Liver (tissue), 9 donors: ENCODE results near the gene TMEM100. TPM values are rescaled to one million over a fixed set of nuclear protein-coding genes. Genes with fewer than 3 reads are reported as not detected.

Experiments
- DNase-seq: peaks from one replicate; pipeline ENCODE4 v3.0.0-alpha.2; 2017; ENCODE audit warnings: low spot score
- H3K27ac ChIP-seq, 2 donors: one replicate each; pipeline ENCODE4 v1.7.0; 2013; ENCODE audit warnings: inconsistent platforms in 2 of 2, low read length in 2 of 2, control low read depth in 1 of 2, low read depth in 1 of 2, mild to moderate bottlenecking in 1 of 2
- H3K27me3 ChIP-seq, 4 donors: one replicate each; pipeline versions ENCODE4 v1.6.1 to v1.7.0; 2013; ENCODE audit warnings: low read length in 3 of 4, inconsistent platforms in 1 of 4, mild to moderate bottlenecking in 1 of 4, moderate library complexity in 1 of 4; ENCODE audit not compliant: control insufficient read depth in 4 of 4, insufficient read depth in 4 of 4
- H3K36me3 ChIP-seq, 4 donors: one replicate each; pipeline versions ENCODE4 v1.6.1 to v1.7.0; 2013; ENCODE audit warnings: low read length in 3 of 4, mild to moderate bottlenecking in 3 of 4, low read depth in 1 of 4, moderate library complexity in 1 of 4; ENCODE audit not compliant: control insufficient read depth in 4 of 4, insufficient read depth in 3 of 4
- H3K4me1 ChIP-seq, 4 donors: one replicate each; pipeline versions ENCODE4 v1.6.1 to v1.7.0; 2013; ENCODE audit warnings: low read length in 3 of 4, mild to moderate bottlenecking in 3 of 4, moderate library complexity in 1 of 4; ENCODE audit not compliant: control insufficient read depth in 4 of 4, insufficient read depth in 4 of 4
- H3K4me3 ChIP-seq, 3 donors: one replicate each; pipeline versions ENCODE4 v1.6.1 to v1.7.0; 2013; ENCODE audit warnings: low read length in 3 of 3, control low read depth in 1 of 3, low read depth in 1 of 3, mild to moderate bottlenecking in 1 of 3
- H3K9ac ChIP-seq, 2 donors: one replicate each; pipeline ENCODE4 v1.7.0; 2013; ENCODE audit warnings: low read length in 2 of 2, mild to moderate bottlenecking in 2 of 2, moderate library complexity in 2 of 2, control low read depth in 1 of 2, low read depth in 1 of 2
- H3K9me3 ChIP-seq, 4 donors: one replicate each; pipeline versions ENCODE4 v1.6.1 to v1.7.0; 2013; ENCODE audit warnings: low read length in 3 of 4; ENCODE audit not compliant: control insufficient read depth in 4 of 4
- ATF3 ChIP-seq: IDR thresholded peaks from 2 replicates; pipeline ENCODE4 v1.6.1; 2016; ENCODE audit warnings: antibody characterized with exemption
- CTCF ChIP-seq: fragments of 150-350 bp; IDR thresholded peaks from 2 replicates; pipeline ENCODE4 v1.5.1; 2017; ENCODE audit warnings: improper control_type of control experiment, low read depth, low read length; ENCODE audit not compliant: missing input control
- EGR1 ChIP-seq, 2 donors: IDR thresholded peaks; 2 replicates each; pipeline ENCODE4 v1.6.1; 2016 to 2018; ENCODE audit warnings: antibody characterized with exemption in 2 of 2, low read depth in 2 of 2
- FOXA1 ChIP-seq: IDR thresholded peaks from 2 replicates; pipeline ENCODE4 v1.6.1; 2016; ENCODE audit warnings: antibody characterized with exemption
- FOXA2 ChIP-seq: IDR thresholded peaks from 2 replicates; pipeline ENCODE4 v1.6.1; 2016; ENCODE audit warnings: antibody characterized with exemption
- GABPA ChIP-seq, 2 donors: IDR thresholded peaks in 1 of 2; conservative IDR thresholded peaks in 1 of 2; 2 replicates each; pipeline ENCODE4 v1.6.1; 2016; ENCODE audit warnings: antibody characterized with exemption in 2 of 2, mild to moderate bottlenecking in 1 of 2, moderate library complexity in 1 of 2
- HNF4A ChIP-seq, 2 donors: conservative IDR thresholded peaks; 2 replicates each; pipeline ENCODE4 v1.6.1; 2016; ENCODE audit warnings: antibody characterized with exemption in 2 of 2, mild to moderate bottlenecking in 2 of 2
- HNF4G ChIP-seq: IDR thresholded peaks from 2 replicates; pipeline ENCODE4 v1.6.1; 2016; ENCODE audit warnings: antibody characterized with exemption
- JUND ChIP-seq, 2 donors: IDR thresholded peaks; 2 replicates each; pipeline ENCODE4 v1.6.1; 2016; ENCODE audit warnings: antibody characterized with exemption in 2 of 2
- MAX ChIP-seq: IDR thresholded peaks from 2 replicates; pipeline ENCODE4 v1.6.1; 2016; ENCODE audit warnings: antibody characterized with exemption
- NR2F2 ChIP-seq: IDR thresholded peaks from 2 replicates; pipeline ENCODE4 v1.6.1; 2016; ENCODE audit warnings: antibody characterized with exemption
- RAD21 ChIP-seq, 2 donors: IDR thresholded peaks; 2 replicates each; pipeline ENCODE4 v1.6.1; 2016; ENCODE audit warnings: antibody characterized with exemption in 2 of 2, mild to moderate bottlenecking in 2 of 2
- REST ChIP-seq: IDR thresholded peaks from 2 replicates; pipeline ENCODE4 v1.6.1; 2016; ENCODE audit warnings: antibody characterized with exemption, mild to moderate bottlenecking
- RXRA ChIP-seq, 2 donors: IDR thresholded peaks; 2 replicates each; pipeline ENCODE4 v1.6.1; 2017 to 2018; ENCODE audit warnings: antibody characterized with exemption in 2 of 2, mild to moderate bottlenecking in 1 of 2
- SP1 ChIP-seq: IDR thresholded peaks from 2 replicates; pipeline ENCODE4 v1.6.1; 2018; ENCODE audit warnings: antibody characterized with exemption, mild to moderate bottlenecking
- TAF1 ChIP-seq: conservative IDR thresholded peaks from 2 replicates; pipeline ENCODE4 v1.6.1; 2016; ENCODE audit warnings: antibody characterized with exemption, mild to moderate bottlenecking
- YY1 ChIP-seq: IDR thresholded peaks from 2 replicates; pipeline ENCODE4 v1.6.1; 2016; ENCODE audit warnings: antibody characterized with exemption, mild to moderate bottlenecking
- WGBS: extraction: QIAGEN DNeasy Blood & Tissue Kit; methylation state at CpG from one replicate; pipeline ENCODE4 v1.1.7; 2013; 5-methylcytosine and 5-hydroxymethylcytosine counted together
- polyA plus RNA-seq, 2 donors: library from polyadenylated mRNA; stranded (reverse) in 1 of 2; unstranded in 1 of 2; fragments of 200-250 nt in 1 of 2; fragments of >200 nt in 1 of 2; fragmentation: Nextera tagmentation in 1 of 2; extraction: Ambion mirVana in 1 of 2; gene quantifications; one replicate each; pipeline versions ENCODE4 v1.2.1 to v1.2.3, GENCODE V29; 2013 to 2015
- total RNA-seq, 2 donors: library from RNA; depleted of rRNA; stranded (reverse); fragments of >200 nt; gene quantifications; one replicate each; pipeline ENCODE4 v1.2.3, GENCODE V29; 2014
- TF ChIP-seq, protein P1 (sequence below): IDR thresholded peaks from 2 replicates; pipeline ENCODE4 v1.6.1; 2016; ENCODE audit warnings: antibody characterized with exemption
- donor health status: healthy.
- donor health status: healthy.
- donor health status: healthy.
- donor health status: healthy.
- donor health status: healthy.

Gene TMEM100
- total and polyA plus RNA-seq, 4 donors, result 0.09 to 4.8 (median 2.3) TPM

DNA sequence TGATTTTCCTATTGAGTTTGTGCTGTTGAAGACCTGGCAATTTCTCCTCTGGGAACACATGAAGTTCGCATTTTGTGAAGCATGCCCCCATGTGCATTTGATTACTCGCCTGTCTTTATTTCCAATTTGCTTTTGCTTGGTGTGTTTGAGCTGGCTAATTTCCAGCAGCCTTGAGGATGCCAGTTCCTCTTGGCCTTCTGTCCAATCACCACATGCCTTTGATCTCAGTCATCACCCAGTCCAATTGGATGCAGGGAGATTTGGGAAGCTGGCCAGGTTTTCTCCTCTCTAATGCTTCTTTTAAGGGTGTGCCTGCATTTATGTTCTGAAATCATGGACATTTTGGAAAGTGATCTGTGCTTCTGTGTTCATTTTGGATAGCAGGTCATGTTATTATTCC is 3.8 kb upstream of the TMEM100 start:
- Histone ChIP-seq H3K9me3 (no peaks in the 10 kb centered on the region), H3K36me3 (no peaks in the 10 kb centered on the region), H3K9ac (no peak overlapping the region), H3K4me3 (no peak overlapping the region), H3K4me1 (peaks cover under 1 to 13% (median 7%) of the 10 kb centered on the region in 4 donors), H3K27ac (no peak overlapping the region), H3K27me3 (no peaks in the 10 kb centered on the region)
- WGBS, result 38% methylated on average over 2 of the region's 2 CpGs
- TF ChIP-seq JUND (IDR thresholded peaks at IDR 0.05) (no peak), CTCF (no peak), REST (no peak), YY1 (peak; percentile 17), RXRA (IDR thresholded peaks at IDR 0.05) (peak in 1 of 2 donors; percentile 45), RAD21 (IDR thresholded peaks at IDR 0.05) (no peak), FOXA2 (no peak), MAX (no peak), NR2F2 (no peak), GABPA (IDR thresholded peaks at IDR 0.05 in 1 of 2, conservative IDR thresholded peaks at IDR 0.05 in 1 of 2) (no peak), FOXA1 (no peak), ATF3 (no peak), SP1 (peak; percentile 38), EGR1 (IDR thresholded peaks at IDR 0.05; ENCODE audit: low read depth in 2 of 2) (no peak), HNF4G (no peak), HNF4A (conservative IDR thresholded peaks at IDR 0.05) (peak in 1 of 2 donors; percentile 42), TAF1 (no peak)
- TF ChIP-seq, protein P1, sequence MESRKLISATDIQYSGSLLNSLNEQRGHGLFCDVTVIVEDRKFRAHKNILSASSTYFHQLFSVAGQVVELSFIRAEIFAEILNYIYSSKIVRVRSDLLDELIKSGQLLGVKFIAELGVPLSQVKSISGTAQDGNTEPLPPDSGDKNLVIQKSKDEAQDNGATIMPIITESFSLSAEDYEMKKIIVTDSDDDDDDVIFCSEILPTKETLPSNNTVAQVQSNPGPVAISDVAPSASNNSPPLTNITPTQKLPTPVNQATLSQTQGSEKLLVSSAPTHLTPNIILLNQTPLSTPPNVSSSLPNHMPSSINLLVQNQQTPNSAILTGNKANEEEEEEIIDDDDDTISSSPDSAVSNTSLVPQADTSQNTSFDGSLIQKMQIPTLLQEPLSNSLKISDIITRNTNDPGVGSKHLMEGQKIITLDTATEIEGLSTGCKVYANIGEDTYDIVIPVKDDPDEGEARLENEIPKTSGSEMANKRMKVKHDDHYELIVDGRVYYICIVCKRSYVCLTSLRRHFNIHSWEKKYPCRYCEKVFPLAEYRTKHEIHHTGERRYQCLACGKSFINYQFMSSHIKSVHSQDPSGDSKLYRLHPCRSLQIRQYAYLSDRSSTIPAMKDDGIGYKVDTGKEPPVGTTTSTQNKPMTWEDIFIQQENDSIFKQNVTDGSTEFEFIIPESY, result no peak
- no peak for DNase-seq

DNA sequence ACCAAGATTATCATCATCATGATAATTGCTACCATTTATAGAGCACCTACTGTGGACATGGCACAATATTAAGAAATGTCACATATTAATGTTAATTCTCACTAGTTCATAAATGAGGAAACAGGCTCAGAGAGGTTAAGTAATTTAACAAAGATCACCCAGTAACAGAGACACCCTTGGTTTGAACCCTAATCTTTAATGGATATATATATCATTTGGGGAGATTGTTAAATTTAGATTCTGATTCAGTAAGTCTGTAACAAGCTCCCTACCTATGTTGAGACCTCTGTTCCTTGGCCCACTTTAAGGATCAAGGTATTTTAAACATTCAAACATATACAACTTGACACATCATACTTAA is 804 bp upstream of the TMEM100 start:
- H3K4me1 ChIP-seq, result peaks cover 2 to 5% (median 3%) of the 10 kb centered on the region in 4 donors
- no peak overlapping the region for H3K4me3 ChIP-seq
- no peak overlapping the region for H3K27ac ChIP-seq
- H3K9ac ChIP-seq, result no peak overlapping the region
- no peaks in the 10 kb centered on the region for H3K36me3 ChIP-seq
- TF ChIP-seq RXRA (IDR thresholded peaks at IDR 0.05) (no peak), RAD21 (IDR thresholded peaks at IDR 0.05) (no peak)
- H3K27me3 ChIP-seq, result no peaks in the 10 kb centered on the region
- H3K9me3 ChIP-seq, result no peaks in the 10 kb centered on the region
- no peak for DNase-seq
